ENCODE results near the gene THSD8.

- TF ChIP-seq GATA2 (IDR thresholded peaks at IDR 0.05; ENCODE audit: low read depth, low read length), result no peak
- TF ChIP-seq GATA3 (IDR thresholded peaks at IDR 0.05; ENCODE audit: low read depth, low read length), result no peak
Measured at GRCh38 chr19:12800923-12801465, 875 bp upstream of the THSD8 start.
